Calu3 (cell line): Measurements from ENCODE around the gene MUSTN1. TPM values are rescaled to one million over a fixed set of nuclear protein-coding genes. Genes with fewer than 3 reads are reported as not detected.

Experiments used
- BruUV-seq: library from RNA; stranded (reverse); fragments of 400-500 nt; replicated peaks from 2 replicates; lab custom pipeline; 2021; lab: Mats Ljungman, UMichigan
- CTCF ChIA-PET: fragments of 300-600 bp; sonication (Branson Sonifier 250); formaldehyde crosslinking; loops from one replicate; lab custom pipeline; 2022; ENCODE audit warnings: antibody characterized with exemption; lab: Charles Lee
- DNase-seq: peaks from one replicate; pipeline ENCODE4 v3.0.0; 2022
- H3K27ac Mint-ChIP-seq: one replicate; pipeline ENCODE4 v1.8.0; 2022; ENCODE audit warnings: mixed read lengths; ENCODE audit not compliant: unreplicated experiment
- H3K27me3 Mint-ChIP-seq: one replicate; pipeline ENCODE4 v1.8.0; 2022; ENCODE audit warnings: mixed read lengths; ENCODE audit not compliant: unreplicated experiment
- H3K36me3 Mint-ChIP-seq: one replicate; pipeline ENCODE4 v1.8.0; 2022; ENCODE audit warnings: mild to moderate bottlenecking, moderate library complexity, mixed read lengths; ENCODE audit not compliant: insufficient read depth, unreplicated experiment
- H3K4me1 Mint-ChIP-seq: one replicate; pipeline ENCODE4 v1.8.0; 2022; ENCODE audit warnings: mild to moderate bottlenecking, low read depth, mixed read lengths; ENCODE audit not compliant: unreplicated experiment
- H3K4me3 Mint-ChIP-seq: one replicate; pipeline ENCODE4 v1.8.0; 2022; ENCODE audit warnings: mild to moderate bottlenecking, low read depth, moderate library complexity, mixed read lengths; ENCODE audit not compliant: unreplicated experiment
- H3K9me3 Mint-ChIP-seq: one replicate; pipeline ENCODE4 v1.8.0; 2022; ENCODE audit warnings: low read depth, mixed read lengths; ENCODE audit not compliant: unreplicated experiment
- CTCF ChIP-seq: fragments of 200-600 bp; IDR thresholded peaks from one replicate; pipeline ENCODE4 v1.8.0; 2022; ENCODE audit warnings: antibody characterized with exemption; ENCODE audit not compliant: unreplicated experiment
- intact Hi-C: fragments of 100-400 bp; cut with micrococcal nuclease; formaldehyde crosslinking; loops from one replicate; pipeline ENCODE4 v1.10.0; 2022; ENCODE audit not compliant: unreplicated experiment
- total RNA-seq: library from RNA; stranded (reverse); gene quantifications from 2 replicates; pipeline ENCODE4 v1.2.3, GENCODE V29; 2022

Gene MUSTN1
- total RNA-seq, 1 experiment from 2014 or later = 0.66 TPM

- Mint-ChIP-seq H3K9me3 (no peaks in the 10 kb centered on the region), H3K27me3 (no peaks in the 10 kb centered on the region), H3K36me3 (no peaks in the 10 kb centered on the region), H3K27ac (no peak overlapping the region), H3K4me1 (no peaks in the 10 kb centered on the region), H3K4me3 (no peak overlapping the region)
- intact Hi-C loops = no loop called here
- no peak for TF ChIP-seq CTCF
- CTCF ChIA-PET = no interaction called here
- no TSS peak for BruUV-seq
- DNase-seq = no peak
Observed at GRCh38 chr3:52856666-52857065, 21.8 kb upstream of the MUSTN1 start.

- BruUV-seq = no TSS peak
- intact Hi-C loops = no loop called here
- H3K36me3 Mint-ChIP-seq = no peaks in the 10 kb centered on the region
- H3K27ac Mint-ChIP-seq = no peak overlapping the region
- CTCF ChIA-PET = no interaction called here
- H3K27me3 Mint-ChIP-seq = no peaks in the 10 kb centered on the region
- TF ChIP-seq CTCF = no peak
- no peaks in the 10 kb centered on the region for H3K9me3 Mint-ChIP-seq
- no peak overlapping the region for H3K4me3 Mint-ChIP-seq
- no peaks in the 10 kb centered on the region for H3K4me1 Mint-ChIP-seq
- DNase-seq = no peak
Observed at GRCh38 chr3:52854013-52854412, 19.2 kb upstream of the MUSTN1 start.

GRCh38 chr3:52852419-52852818 lies 17.6 kb upstream of the MUSTN1 start:
- no peak for TF ChIP-seq CTCF
- no peaks in the 10 kb centered on the region for H3K9me3 Mint-ChIP-seq
- no peaks in the 10 kb centered on the region for H3K27me3 Mint-ChIP-seq
- no peak overlapping the region for H3K27ac Mint-ChIP-seq
- intact Hi-C loops = no loop called here
- H3K36me3 Mint-ChIP-seq = no peaks in the 10 kb centered on the region
- no TSS peak for BruUV-seq
- H3K4me1 Mint-ChIP-seq = no peaks in the 10 kb centered on the region
- no peak overlapping the region for H3K4me3 Mint-ChIP-seq
- CTCF ChIA-PET = no interaction called here
- no peak for DNase-seq

GRCh38 chr3:52851348-52851747 lies 16.5 kb upstream of the MUSTN1 start:
- Mint-ChIP-seq H3K27ac (no peak overlapping the region), H3K4me3 (no peak overlapping the region), H3K27me3 (no peaks in the 10 kb centered on the region), H3K9me3 (no peaks in the 10 kb centered on the region), H3K36me3 (no peaks in the 10 kb centered on the region), H3K4me1 (no peaks in the 10 kb centered on the region)
- TF ChIP-seq CTCF = peak; percentile 59
- CTCF ChIA-PET = no interaction called here
- intact Hi-C loops = loop anchor here (1.0 kb wide), 1 partner anchor 221 kb away; no protein-coding TSS in a partner anchor
- DNase-seq = peak; percentile 42
- no TSS peak for BruUV-seq
